Lower lobe of right lung (tissue), 2 donors: ENCODE measurements around the gene NR1D2. TPM values are rescaled to one million over a fixed set of nuclear protein-coding genes. Genes with fewer than 3 reads are reported as not detected.

Experiments
- ATAC-seq, 2 donors: fragments of 200-7000 bp; cut with Tn5 transposase; one replicate each; pipeline ENCODE4 v1.9.1; 2020 to 2022; ENCODE audit warnings: mild to moderate bottlenecking in 2 of 2, moderate library complexity in 2 of 2
- DNase-seq: peaks from one replicate; pipeline ENCODE4 v3.0.0-alpha.2; 2020
- H3K27ac ChIP-seq: fragments of 200-600 bp; one replicate; pipeline ENCODE4 v1.8.0; 2022
- H3K27me3 ChIP-seq: fragments of 200-600 bp; one replicate; pipeline ENCODE4 v1.8.0; 2022; ENCODE audit warnings: low read depth
- H3K36me3 ChIP-seq: fragments of 200-600 bp; one replicate; pipeline ENCODE4 v1.8.0; 2022; ENCODE audit warnings: mild to moderate bottlenecking
- H3K4me1 ChIP-seq: fragments of 200-600 bp; one replicate; pipeline ENCODE4 v1.8.0; 2022
- H3K4me3 ChIP-seq: fragments of 200-600 bp; one replicate; pipeline ENCODE4 v1.8.0; 2022; ENCODE audit warnings: mild to moderate bottlenecking
- H3K9me3 ChIP-seq: fragments of 200-600 bp; one replicate; pipeline ENCODE4 v1.8.0; 2022
- intact Hi-C: fragments of 100-400 bp; cut with DNase I; formaldehyde crosslinking; loops from one replicate; pipeline ENCODE4 v1.11.0; 2022
- total RNA-seq: library from RNA; stranded (reverse); fragmentation: NEBNext Ultra II Directional; extraction: Animal tissue kit (Norgen Biotek cat#: 25700); gene quantifications from one replicate; pipeline ENCODE4 v1.2.1, GENCODE V29; 2021
- TF ChIP-seq, protein P1 (sequence below): fragments of 200-600 bp; IDR thresholded peaks from one replicate; pipeline ENCODE4 v1.8.0; 2022; ENCODE audit warnings: antibody characterized with exemption, mild to moderate bottlenecking
- donor health status: DM: no; HTN: yes; CAD: no; lungs with severe emphysema.

The NR1D2 gene
- total RNA-seq, 1 donor from 2014 or later = 53.7 TPM

DNA sequence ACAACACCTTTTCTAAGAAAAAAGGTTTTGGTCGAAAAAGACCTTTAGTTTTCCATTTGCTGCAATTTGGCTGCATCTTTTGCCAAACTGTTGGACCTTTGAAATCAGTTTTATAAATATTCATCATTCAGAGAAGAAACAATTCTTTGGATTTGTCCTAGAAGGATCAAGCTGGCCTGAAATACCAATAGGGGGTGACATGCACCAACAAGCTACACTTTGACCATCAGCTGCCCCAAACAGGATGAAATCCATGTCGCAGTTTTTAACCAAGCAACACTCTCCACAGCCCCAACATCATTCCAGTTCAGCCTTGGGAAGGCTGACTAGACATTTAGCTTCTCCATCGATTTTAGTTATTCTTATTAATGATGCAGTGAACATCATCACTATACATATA is 18.4 kb upstream of the NR1D2 start:
- intact Hi-C loops = no loop called here
- Histone ChIP-seq H3K27me3 (no peaks in the 10 kb centered on the region), H3K36me3 (peaks cover 10% of the 10 kb centered on the region), H3K4me3 (no peak overlapping the region), H3K27ac (no peak overlapping the region), H3K4me1 (peaks cover 5% of the 10 kb centered on the region), H3K9me3 (no peaks in the 10 kb centered on the region)
- ATAC-seq (no peak), DNase-seq (no peak)
- TF ChIP-seq, protein P1, sequence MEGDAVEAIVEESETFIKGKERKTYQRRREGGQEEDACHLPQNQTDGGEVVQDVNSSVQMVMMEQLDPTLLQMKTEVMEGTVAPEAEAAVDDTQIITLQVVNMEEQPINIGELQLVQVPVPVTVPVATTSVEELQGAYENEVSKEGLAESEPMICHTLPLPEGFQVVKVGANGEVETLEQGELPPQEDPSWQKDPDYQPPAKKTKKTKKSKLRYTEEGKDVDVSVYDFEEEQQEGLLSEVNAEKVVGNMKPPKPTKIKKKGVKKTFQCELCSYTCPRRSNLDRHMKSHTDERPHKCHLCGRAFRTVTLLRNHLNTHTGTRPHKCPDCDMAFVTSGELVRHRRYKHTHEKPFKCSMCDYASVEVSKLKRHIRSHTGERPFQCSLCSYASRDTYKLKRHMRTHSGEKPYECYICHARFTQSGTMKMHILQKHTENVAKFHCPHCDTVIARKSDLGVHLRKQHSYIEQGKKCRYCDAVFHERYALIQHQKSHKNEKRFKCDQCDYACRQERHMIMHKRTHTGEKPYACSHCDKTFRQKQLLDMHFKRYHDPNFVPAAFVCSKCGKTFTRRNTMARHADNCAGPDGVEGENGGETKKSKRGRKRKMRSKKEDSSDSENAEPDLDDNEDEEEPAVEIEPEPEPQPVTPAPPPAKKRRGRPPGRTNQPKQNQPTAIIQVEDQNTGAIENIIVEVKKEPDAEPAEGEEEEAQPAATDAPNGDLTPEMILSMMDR = no peak

DNA sequence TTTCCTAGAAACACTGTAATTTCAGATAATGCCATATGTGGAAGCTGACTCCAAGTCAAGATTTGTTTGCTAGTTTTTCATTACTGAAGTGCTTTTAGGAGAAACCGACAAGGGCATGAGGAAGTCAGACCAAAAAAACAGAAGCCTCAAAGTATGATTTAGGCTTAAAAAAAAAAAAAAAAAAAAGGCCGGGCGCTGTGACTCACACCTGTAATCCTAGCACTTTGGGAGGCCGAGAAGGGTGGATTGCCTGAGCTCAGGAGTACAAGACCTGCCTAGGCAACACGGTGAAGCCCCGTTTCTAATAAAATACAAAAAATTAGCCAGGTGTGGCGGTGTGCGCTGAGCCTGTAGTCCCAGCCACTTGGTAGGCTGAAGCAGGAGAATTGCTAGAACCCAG is 16.6 kb upstream of the NR1D2 start:
- Histone ChIP-seq H3K9me3 (no peaks in the 10 kb centered on the region), H3K4me1 (peaks cover 5% of the 10 kb centered on the region), H3K27me3 (no peaks in the 10 kb centered on the region), H3K36me3 (no peaks in the 10 kb centered on the region), H3K27ac (no peak overlapping the region), H3K4me3 (no peak overlapping the region)
- peak; percentile 67 to 89 for ATAC-seq
- TF ChIP-seq, protein P1 = no peak
- intact Hi-C loops = no loop called here
- no peak for DNase-seq

DNA sequence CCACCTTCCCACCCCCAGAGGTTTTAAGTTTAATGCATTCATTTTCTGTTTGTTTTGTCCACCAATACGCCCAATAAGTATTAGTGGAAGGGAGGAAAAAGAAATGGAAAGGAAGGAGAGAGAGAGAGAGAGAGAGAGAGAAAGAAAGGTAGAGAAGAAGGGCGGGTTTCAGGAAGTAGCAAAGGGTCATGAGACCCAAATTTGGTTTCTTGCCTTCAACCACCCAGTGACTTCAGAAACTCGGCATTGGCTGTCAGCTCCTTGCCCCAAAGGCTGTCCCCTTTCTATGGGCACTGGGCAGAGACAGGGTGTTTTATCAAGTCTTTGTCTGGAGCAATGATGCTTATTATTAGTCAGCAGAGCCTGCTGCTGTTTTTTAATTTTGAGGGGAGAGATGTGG is 13.5 kb upstream of the NR1D2 start:
- ATAC-seq = no peak
- peaks cover 5% of the 10 kb centered on the region for H3K4me1 ChIP-seq
- H3K36me3 ChIP-seq = no peaks in the 10 kb centered on the region
- H3K9me3 ChIP-seq = no peaks in the 10 kb centered on the region
- no peaks in the 10 kb centered on the region for H3K27me3 ChIP-seq
- no peak overlapping the region for H3K27ac ChIP-seq
- intact Hi-C loops = no loop called here
- DNase-seq = no peak
- TF ChIP-seq, protein P1 = no peak
- H3K4me3 ChIP-seq = no peak overlapping the region

DNA sequence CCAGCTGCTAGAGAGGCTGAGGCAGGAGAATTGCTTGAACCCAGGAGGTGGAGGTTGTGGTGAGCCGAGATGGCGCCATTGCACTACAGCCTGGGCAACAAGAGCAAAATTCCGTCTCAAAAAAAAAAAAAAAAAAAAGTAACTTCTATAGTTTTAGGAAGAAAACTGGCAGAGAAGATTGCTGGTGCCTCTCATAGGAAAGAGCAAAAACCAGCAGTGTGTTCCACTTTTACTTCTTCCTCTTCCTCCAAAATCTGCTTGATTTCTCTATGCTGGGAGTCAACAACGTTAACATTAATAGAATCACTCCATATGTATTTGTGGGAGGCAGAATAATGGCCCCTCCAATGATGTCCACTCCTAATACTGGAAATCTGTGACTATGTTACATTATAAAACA is 12.5 kb upstream of the NR1D2 start:
- no peaks in the 10 kb centered on the region for H3K36me3 ChIP-seq
- peaks cover 2% of the 10 kb centered on the region for H3K4me1 ChIP-seq
- ATAC-seq (no peak), DNase-seq (no peak)
- no peak overlapping the region for H3K4me3 ChIP-seq
- no peak overlapping the region for H3K27ac ChIP-seq
- H3K27me3 ChIP-seq = no peaks in the 10 kb centered on the region
- TF ChIP-seq, protein P1 = no peak
- intact Hi-C loops = no loop called here
- H3K9me3 ChIP-seq = no peaks in the 10 kb centered on the region

DNA sequence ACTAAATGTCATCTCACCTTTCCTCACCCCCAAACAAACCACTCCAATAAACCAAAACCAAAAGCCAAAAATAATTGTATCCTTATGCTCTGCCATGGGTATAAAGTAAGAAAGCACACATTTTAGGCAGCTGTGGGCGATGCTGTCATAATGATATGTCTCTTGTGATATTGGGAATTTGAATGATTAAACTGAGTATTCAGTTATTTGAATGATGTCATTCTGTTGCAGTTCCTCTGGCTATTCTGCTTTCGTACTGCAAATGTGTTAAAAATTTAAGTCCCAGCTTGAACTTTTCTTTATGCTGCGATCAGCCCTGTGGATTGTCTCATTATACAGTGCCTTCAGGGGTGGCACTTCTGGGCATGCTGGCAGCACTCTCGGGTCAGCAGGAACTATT is 10.8 kb upstream of the NR1D2 start:
- Histone ChIP-seq H3K9me3 (no peaks in the 10 kb centered on the region), H3K27me3 (no peaks in the 10 kb centered on the region), H3K27ac (no peak overlapping the region), H3K36me3 (no peaks in the 10 kb centered on the region), H3K4me1 (no peaks in the 10 kb centered on the region), H3K4me3 (no peak overlapping the region)
- intact Hi-C loops = no loop called here
- TF ChIP-seq, protein P1 = no peak
- no peak for DNase-seq
- ATAC-seq = no peak

DNA sequence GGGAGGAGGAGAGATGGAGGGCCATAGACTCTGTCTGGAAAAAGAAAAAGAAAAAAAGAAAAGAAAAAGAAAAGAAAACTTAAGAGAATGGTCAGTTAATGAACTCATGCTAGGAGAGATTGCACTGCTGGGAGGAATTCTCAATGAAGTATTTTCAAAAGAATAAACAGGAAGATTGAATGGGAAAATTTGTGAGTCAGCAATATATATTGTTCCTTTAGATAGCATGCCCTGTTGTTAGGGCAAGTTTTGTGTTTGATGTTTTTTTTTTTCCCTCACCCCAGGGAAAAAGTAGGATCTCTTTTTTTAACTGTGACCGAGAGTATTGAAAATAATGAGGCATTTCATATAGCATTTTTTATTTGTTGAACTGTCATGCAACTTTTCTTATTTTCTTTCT is 7.8 kb upstream of the NR1D2 start:
- H3K36me3 ChIP-seq = no peaks in the 10 kb centered on the region
- ATAC-seq (no peak), DNase-seq (no peak)
- no peaks in the 10 kb centered on the region for H3K27me3 ChIP-seq
- TF ChIP-seq, protein P1 = no peak
- no peak overlapping the region for H3K4me3 ChIP-seq
- H3K9me3 ChIP-seq = no peaks in the 10 kb centered on the region
- intact Hi-C loops = no loop called here
- no peak overlapping the region for H3K27ac ChIP-seq
- no peaks in the 10 kb centered on the region for H3K4me1 ChIP-seq
